Measurements from ENCODE around the gene ITCH. TPM values are rescaled to one million over a fixed set of nuclear protein-coding genes. Genes with fewer than 3 reads are reported as not detected.

Gene ITCH
- total RNA-seq, 1 donor from 2014 or later: 66.3 TPM

- Mint-ChIP-seq H3K27ac (no peak overlapping the region), H3K27me3 (no peaks in the 10 kb centered on the region), H3K9me3 (no peaks in the 10 kb centered on the region), H3K4me3 (no peak overlapping the region), H3K36me3 (ENCODE audit: low read depth) (peaks cover 52% of the 10 kb centered on the region), H3K4me1 (peaks cover 28% of the 10 kb centered on the region)
- ATAC-seq (ENCODE audit: low read depth) (no peak), DNase-seq (no peak)
- TF ChIP-seq CTCF (IDR thresholded peaks at IDR 0.05): no peak
- intact Hi-C loops (cut with micrococcal nuclease): no loop called here
- ChIA-PET CTCF (interaction anchor here (0.7 to 3.9 kb wide), 2 partner anchors 212 to 333 kb away, joined by 3 to 31 read pairs; no protein-coding TSS in a partner anchor), POLR2A (interaction anchor here (1.0 kb wide), 1 partner anchor 9 kb away, joined by 3 read pairs; no protein-coding TSS in a partner anchor)
These were observed 161.4 kb downstream of the ITCH start for GRCh38 chr20:34524426-34524825.

GRCh38 chr20:34525342-34525708 lies 162.3 kb downstream of the ITCH start:
- DNase-seq (no peak), ATAC-seq (ENCODE audit: low read depth) (no peak)
- CTCF ChIA-PET: interaction anchor here (3.9 kb wide), 1 partner anchor 213 kb away, joined by 31 read pairs; no protein-coding TSS in a partner anchor
- H3K36me3 Mint-ChIP-seq (ENCODE audit: low read depth): peaks cover 56% of the 10 kb centered on the region
- H3K4me3 Mint-ChIP-seq: no peak overlapping the region
- POLR2A ChIA-PET: interaction anchor here (0.5 kb wide), 1 partner anchor 86 kb away, joined by 3 read pairs; no protein-coding TSS in a partner anchor
- TF ChIP-seq CTCF (IDR thresholded peaks at IDR 0.05): no peak
- intact Hi-C loops (cut with micrococcal nuclease): no loop called here
- no peak overlapping the region for H3K27ac Mint-ChIP-seq
- H3K27me3 Mint-ChIP-seq: no peaks in the 10 kb centered on the region
- H3K4me1 Mint-ChIP-seq: peaks cover 25% of the 10 kb centered on the region
- H3K9me3 Mint-ChIP-seq: no peaks in the 10 kb centered on the region

GRCh38 chr20:34525709-34526416 lies 162.8 kb downstream of the ITCH start:
- peaks cover 23% of the 10 kb centered on the region for H3K4me1 Mint-ChIP-seq
- POLR2A ChIA-PET: interaction anchor here (0.5 kb wide), 1 partner anchor 86 kb away, joined by 3 read pairs; no protein-coding TSS in a partner anchor
- intact Hi-C loops (cut with micrococcal nuclease): no loop called here
- no peak for TF ChIP-seq CTCF (IDR thresholded peaks at IDR 0.05)
- H3K4me3 Mint-ChIP-seq: no peak overlapping the region
- peaks cover 60% of the 10 kb centered on the region for H3K36me3 Mint-ChIP-seq (ENCODE audit: low read depth)
- no peaks in the 10 kb centered on the region for H3K9me3 Mint-ChIP-seq
- no peaks in the 10 kb centered on the region for H3K27me3 Mint-ChIP-seq
- ATAC-seq (ENCODE audit: low read depth): no peak
- DNase-seq: no peak
- H3K27ac Mint-ChIP-seq: no peak overlapping the region
- CTCF ChIA-PET: no interaction called here

- Mint-ChIP-seq H3K4me3 (no peak overlapping the region), H3K27ac (no peak overlapping the region), H3K9me3 (no peaks in the 10 kb centered on the region), H3K36me3 (ENCODE audit: low read depth) (peaks cover 66% of the 10 kb centered on the region), H3K4me1 (peaks cover 20% of the 10 kb centered on the region), H3K27me3 (no peaks in the 10 kb centered on the region)
- ATAC-seq (ENCODE audit: low read depth) (no peak), DNase-seq (no peak)
- intact Hi-C loops (cut with micrococcal nuclease): no loop called here
- ChIA-PET CTCF (no interaction called here), POLR2A (no interaction called here)
- TF ChIP-seq CTCF (IDR thresholded peaks at IDR 0.05): no peak
These were observed 163.4 kb downstream of the ITCH start for GRCh38 chr20:34526466-34526865.

- no peak for DNase-seq
- Mint-ChIP-seq H3K27me3 (no peaks in the 10 kb centered on the region), H3K4me3 (no peak overlapping the region), H3K9me3 (no peaks in the 10 kb centered on the region), H3K4me1 (peaks cover 14% of the 10 kb centered on the region), H3K36me3 (ENCODE audit: low read depth) (peaks cover 70% of the 10 kb centered on the region), H3K27ac (no peak overlapping the region)
- ChIA-PET POLR2A (no interaction called here), CTCF (interaction anchor here (2.2 kb wide), 1 partner anchor 214 kb away, joined by 6 read pairs; no protein-coding TSS in a partner anchor)
- no peak for TF ChIP-seq CTCF (IDR thresholded peaks at IDR 0.05)
- intact Hi-C loops (cut with micrococcal nuclease): no loop called here
- ATAC-seq (ENCODE audit: low read depth): no peak
These were observed 163.9 kb downstream of the ITCH start for GRCh38 chr20:34527016-34527415.
